ENCODE measurements around the gene POLR3E.
"Not testable (repeated sequence)": the region's sequence is repeated elsewhere in the genome, so short reads cannot be mapped to it uniquely, and the experiment has no call there.

Gene POLR3E

GRCh38 chr16:22337045-22337444 lies 39.8 kb downstream of the POLR3E start:
- DNase-seq = no peak

- no peak for DNase-seq
Measured at GRCh38 chr16:22337849-22338635, 40.8 kb downstream of the POLR3E start.

GRCh38 chr16:22340945-22341344 lies 43.7 kb downstream of the POLR3E start:
- DNase-seq = no peak

- no peak for DNase-seq
Measured at GRCh38 chr16:22342082-22342481, 44.9 kb downstream of the POLR3E start.

- DNase-seq = no peak
Measured at GRCh38 chr16:22346483-22346882, 49.3 kb downstream of the POLR3E start.

GRCh38 chr16:22347100-22347820 lies 50.1 kb downstream of the POLR3E start:
- DNase-seq = no peak

- DNase-seq = no peak
Measured at GRCh38 chr16:22348291-22348690, 51.1 kb downstream of the POLR3E start.

- DNase-seq = not testable (repeated sequence)
Measured at GRCh38 chr16:22351017-22351416, 53.8 kb downstream of the POLR3E start.

- DNase-seq = no peak
Measured at GRCh38 chr16:22352140-22352539, 54.9 kb downstream of the POLR3E start.

GRCh38 chr16:22352723-22353122 lies 55.5 kb downstream of the POLR3E start:
- no peak for DNase-seq

GRCh38 chr16:22353191-22353919 lies 56.1 kb downstream of the POLR3E start:
- DNase-seq = no peak

- DNase-seq = no peak
Measured at GRCh38 chr16:22353933-22354541, 56.8 kb downstream of the POLR3E start.

GRCh38 chr16:22355487-22355908 lies 58.3 kb downstream of the POLR3E start:
- no peak for DNase-seq

GRCh38 chr16:22356930-22357634 lies 59.9 kb downstream of the POLR3E start:
- no peak for DNase-seq

- DNase-seq = no peak
Measured at GRCh38 chr16:22357635-22357971, 60.4 kb downstream of the POLR3E start.

- DNase-seq = no peak
Measured at GRCh38 chr16:22358000-22358399, 60.8 kb downstream of the POLR3E start.

- no peak for DNase-seq
Measured at GRCh38 chr16:22359679-22360078, 62.5 kb downstream of the POLR3E start.

- DNase-seq = no peak
Measured at GRCh38 chr16:22360963-22361659, 63.9 kb downstream of the POLR3E start.

- DNase-seq = no peak
Measured at GRCh38 chr16:22364241-22364640, 67.0 kb downstream of the POLR3E start.

- DNase-seq = no peak
Measured at GRCh38 chr16:22366371-22366770, 69.2 kb downstream of the POLR3E start.

GRCh38 chr16:22366889-22367288 lies 69.7 kb downstream of the POLR3E start:
- DNase-seq = no peak
